GM19043 (cell line): ENCODE results near the gene HAND1.

ENCODE experiments used
- ATAC-seq: cut with Tn5 transposase; IDR thresholded peaks from one replicate; pipeline ENCODE4 v1.9.1; 2021; ENCODE audit warnings: low read depth; ENCODE audit not compliant: unreplicated experiment

Gene HAND1

DNA sequence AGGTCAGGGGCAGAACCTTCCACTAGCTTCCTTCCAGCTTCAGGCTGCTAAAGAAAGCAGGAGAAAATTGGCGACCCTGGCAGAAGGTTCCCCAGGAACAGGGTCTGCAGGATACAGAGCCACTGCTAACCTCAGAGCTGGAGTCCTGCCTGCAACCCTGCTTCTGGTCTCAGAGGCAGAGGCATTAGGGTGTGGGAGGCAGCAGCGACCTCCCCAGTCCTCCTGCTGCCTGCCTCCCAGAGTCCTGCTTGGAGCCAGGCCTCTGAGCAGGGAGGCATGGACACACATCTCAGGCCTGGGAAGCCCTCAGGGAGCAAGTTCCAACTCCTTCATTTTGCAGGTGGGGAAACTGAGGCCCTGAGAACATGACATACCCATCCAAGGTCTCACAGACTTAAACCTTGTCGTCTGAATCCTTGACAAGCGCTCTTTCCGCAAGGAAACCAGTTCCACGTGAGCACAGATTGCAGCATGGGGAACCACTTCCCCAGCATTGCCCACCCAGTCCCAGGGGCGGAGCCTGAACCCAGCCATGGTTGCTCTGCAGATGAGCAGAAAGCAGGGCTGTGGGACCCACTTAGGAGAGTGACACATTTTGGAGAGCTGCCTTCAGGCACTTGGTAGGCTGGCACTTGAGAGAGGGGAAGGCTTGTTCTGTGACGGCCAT is 28.2 kb upstream of the HAND1 start:
- no peak for ATAC-seq

DNA sequence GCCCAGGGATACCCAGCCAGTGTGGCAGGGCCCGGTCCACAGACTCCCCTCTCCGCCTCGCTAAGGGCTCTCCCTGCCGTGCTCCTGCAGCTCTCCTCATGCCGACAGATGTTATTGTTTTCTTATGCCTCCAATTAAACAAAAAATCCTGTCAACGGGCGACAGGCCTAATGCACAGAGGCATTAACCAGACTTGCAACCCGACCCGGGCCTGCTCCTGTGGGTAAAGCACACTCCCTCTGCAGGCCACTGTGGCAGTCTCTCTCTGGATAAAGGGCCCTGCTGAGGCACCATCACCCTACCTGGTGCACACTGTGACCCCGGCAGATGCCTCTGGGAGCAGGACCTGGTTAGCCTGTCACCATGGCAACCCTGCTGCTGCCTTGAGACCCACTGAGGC is 27.5 kb upstream of the HAND1 start:
- no peak for ATAC-seq

DNA sequence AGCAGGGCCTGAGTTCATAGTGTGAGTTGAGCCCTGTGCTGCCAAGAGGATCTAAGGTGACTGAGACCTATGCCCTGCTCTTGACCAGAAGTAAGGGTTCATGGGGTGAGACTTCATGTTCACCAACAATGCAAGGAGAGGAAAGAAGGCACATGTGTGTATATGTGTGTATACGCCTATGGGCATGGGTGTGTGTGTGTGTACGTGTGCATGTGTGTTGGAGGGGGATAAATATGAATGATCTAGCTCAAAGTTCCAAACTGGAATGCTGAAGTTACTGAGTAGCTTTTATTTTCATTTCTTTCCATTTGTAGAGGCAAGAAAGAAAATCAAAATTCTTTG is 25.6 kb upstream of the HAND1 start:
- no peak for ATAC-seq

DNA sequence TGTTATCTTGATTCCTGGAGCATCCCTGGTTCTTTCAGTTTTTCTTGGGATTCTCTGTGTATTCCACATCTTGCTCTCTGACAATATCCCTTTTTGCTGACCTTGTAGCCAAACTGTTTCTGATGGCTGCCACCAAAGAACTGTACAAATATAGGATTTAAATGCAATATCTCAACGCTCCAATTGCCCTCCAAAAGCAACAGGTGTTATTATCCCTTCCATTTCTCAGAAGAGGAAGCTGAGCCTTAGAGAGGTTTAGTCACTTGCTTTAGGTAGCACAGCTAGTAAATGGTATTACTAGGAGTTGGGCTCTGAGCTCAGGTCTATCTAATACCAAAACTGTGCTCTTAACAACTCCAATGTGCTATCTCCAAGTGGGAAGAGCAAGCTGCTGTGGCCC is 24.2 kb upstream of the HAND1 start:
- ATAC-seq: no peak

DNA sequence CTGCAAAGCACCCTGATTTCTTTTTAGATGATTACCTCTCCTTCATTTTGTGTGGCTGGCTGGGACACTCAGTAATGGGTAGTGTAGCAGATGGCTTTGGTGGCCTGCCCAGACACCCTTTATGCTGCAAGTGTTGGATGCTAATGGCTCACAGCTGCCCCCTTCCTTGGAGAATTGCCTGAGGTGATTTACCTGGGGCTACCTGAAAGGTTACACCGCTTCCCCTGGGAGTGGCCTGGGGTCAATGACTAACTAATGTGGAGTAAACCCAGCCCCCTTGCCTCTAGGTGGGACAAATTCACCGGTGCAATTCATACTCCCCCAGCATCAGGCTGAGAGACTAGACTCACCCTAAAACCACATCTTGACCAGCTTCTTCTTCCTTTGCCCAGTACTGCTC is 23.5 kb upstream of the HAND1 start:
- no peak for ATAC-seq

DNA sequence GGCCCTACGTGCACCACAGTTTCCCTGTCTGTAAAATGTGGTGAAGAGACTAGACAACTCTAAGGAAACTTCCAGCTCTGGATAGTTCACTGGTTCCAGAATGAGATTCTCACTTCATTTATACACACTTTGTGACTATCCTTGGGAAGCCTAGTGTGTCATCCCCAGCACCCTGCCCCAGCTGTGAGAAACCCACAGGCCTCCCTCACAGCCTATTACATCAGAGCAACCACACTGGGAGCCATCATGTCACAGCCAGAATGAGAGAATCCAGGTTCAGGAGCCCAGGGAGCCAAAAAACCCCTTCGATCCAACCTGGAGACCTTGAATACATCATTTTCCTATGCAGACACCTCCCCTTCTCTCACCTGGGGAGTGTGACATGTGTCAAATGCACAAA is 21.0 kb upstream of the HAND1 start:
- no peak for ATAC-seq

DNA sequence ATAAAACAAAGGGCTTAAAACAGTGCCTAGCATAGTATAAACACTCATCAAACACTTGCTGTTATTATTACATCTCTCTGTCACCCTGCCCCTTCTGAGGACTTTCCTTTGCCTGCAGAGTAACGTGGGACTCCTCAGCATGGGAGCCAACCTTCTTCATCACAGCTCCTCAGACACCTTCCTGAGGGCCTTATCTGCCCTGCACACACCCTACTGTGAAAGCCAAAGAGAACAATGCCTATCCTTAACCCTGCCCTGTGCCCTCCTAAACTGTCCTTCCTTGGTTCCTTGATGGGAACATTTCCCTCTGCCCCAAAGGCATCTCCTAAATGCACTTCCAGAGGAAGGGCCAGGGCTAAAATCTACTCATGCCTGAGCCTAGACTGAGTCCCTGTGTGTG is 20.6 kb upstream of the HAND1 start:
- ATAC-seq: no peak

DNA sequence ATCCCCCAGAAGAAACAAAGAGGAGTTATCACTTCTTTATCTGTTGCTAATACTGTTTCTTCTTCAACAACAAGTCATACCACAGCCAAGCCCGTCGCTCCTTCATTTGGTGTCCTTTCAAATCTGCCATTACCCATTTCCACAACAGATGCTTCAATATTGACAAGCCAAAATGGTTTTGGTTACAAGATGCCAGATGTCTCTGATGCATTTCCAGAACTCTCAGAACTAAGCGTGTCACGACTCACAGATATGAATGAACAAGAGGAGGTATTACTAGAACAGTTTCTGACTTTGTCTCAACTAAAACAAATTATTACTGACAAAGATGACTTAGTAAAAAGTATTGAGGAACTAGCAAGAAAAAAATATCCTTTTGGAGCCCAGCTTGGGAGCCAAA is 16.0 kb upstream of the HAND1 start:
- ATAC-seq: no peak

DNA sequence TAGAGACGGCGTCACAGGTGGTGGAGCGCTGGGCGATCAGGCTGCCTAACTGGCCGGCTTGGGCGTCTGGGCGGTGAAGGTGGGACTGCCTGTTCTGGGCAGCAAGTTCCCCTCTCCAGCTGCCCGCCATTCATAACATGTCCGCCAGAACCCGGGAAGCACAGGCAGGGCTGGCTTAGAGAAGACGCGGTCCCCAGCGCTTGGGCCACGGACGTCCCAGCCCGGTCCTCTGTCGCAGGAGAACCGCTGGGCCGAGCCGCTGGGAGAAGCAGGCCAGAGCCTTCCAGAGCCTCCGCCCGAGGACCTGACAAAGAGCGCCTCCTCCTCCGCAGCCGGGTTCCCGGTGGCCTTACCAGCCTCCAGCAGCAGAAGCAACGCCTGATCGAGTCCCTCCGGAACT is 15.2 kb upstream of the HAND1 start:
- no peak for ATAC-seq

DNA sequence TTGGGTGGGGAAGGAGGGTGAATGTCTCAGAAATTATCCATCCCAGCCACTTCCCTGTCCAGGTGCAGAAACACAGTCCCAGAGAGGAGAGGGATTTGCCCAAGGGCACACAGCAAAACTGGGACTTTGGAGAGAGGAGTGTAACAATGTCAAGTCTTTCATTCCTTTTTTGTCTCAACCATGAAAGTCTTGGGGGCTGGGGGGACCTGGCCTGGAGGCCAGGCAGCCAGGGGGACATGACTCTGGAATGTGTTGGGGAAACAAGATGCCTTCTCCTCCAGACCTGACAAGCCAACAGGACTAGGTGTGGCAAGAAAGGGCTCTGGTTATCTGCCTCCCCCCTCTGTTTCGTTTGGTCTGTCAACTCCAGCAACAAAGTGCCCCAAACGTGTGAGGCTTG is 13.9 kb upstream of the HAND1 start:
- no peak for ATAC-seq

DNA sequence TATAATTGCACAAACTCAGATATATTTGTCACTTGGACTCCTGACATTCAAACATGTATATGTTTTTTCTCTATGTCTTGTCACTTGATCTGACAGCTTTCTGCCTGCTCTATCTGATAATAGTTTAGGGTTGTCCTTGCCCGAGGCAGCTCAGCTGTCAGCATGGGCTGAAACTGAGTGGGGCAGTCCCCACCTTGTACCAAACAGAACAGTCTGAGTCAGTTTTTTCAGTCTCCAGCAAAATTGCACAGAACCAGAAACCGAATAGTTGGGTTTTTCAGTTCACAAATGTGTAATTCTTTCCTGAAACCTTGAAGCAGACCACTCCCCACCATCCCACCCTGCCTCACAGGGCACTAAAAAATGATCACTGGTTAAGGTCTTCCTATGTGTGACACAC is 9.5 kb upstream of the HAND1 start:
- ATAC-seq: peak; percentile 97

DNA sequence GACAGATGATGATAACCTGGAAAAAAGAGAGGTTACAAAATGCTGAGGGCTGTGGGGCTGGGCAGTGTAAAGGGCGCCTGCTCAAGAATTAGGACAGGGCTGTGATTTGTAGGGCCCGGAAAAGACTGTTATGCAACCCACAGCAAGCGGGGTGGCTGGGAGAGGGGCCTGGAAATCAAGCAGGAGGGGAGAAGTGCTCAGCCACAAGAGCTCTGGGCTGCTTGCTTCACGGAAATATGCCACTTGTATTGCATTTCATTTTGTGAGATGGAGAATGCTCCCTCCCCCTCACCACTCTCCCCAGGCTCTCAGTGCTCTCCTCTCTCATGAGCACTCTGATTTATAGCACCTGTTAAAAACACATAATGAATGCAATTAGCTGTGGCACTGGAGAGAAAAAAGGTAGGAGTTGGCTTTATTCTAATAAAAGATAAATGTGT is 8.4 kb upstream of the HAND1 start:
- ATAC-seq: no peak

DNA sequence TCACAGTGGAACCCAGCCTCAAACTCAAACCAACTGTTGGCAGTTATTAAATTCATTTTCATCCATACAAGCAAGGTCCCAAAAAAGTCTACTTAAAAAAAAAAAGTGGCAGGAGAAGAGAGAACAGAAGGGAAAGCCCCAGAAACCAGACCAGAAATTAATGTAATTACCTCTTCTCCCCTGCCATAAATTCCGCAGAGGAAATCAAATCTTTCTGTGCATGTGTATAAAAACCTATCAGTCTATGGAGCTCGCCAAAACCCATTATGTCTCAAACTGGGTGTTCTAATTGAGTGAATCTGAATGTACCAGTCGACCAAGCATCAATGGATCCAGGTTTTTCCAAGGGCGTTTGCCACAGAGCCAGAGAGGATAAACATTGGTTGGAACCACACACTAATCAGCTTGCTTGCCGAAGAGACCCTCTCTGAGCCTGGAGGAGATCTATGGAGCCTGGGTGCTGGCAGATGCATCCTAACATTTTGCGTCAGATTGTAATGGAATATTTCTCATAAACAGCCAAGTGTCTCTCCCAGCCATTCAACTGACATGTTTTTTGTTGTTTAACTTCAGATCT is 7.9 kb upstream of the HAND1 start:
- ATAC-seq: no peak

DNA sequence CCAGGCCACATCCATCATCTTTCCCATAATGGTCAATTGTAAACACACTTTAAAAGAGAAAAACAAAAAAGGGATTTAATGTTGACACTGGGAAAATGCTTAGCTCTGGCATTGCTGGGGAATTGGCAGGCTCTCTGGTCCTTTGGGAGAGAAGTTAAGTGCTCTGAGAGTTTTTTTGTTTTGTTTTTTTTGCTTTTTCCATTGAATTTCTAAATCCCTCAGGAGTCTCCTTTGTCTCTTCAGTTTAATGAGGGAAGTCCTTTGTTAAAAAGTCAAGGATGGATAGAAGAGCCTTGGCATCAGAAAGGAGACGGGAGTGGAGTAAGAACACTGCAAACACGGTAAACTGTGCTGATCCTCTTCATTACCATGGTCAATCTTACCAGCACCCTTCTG is 7.1 kb upstream of the HAND1 start:
- ATAC-seq: no peak

DNA sequence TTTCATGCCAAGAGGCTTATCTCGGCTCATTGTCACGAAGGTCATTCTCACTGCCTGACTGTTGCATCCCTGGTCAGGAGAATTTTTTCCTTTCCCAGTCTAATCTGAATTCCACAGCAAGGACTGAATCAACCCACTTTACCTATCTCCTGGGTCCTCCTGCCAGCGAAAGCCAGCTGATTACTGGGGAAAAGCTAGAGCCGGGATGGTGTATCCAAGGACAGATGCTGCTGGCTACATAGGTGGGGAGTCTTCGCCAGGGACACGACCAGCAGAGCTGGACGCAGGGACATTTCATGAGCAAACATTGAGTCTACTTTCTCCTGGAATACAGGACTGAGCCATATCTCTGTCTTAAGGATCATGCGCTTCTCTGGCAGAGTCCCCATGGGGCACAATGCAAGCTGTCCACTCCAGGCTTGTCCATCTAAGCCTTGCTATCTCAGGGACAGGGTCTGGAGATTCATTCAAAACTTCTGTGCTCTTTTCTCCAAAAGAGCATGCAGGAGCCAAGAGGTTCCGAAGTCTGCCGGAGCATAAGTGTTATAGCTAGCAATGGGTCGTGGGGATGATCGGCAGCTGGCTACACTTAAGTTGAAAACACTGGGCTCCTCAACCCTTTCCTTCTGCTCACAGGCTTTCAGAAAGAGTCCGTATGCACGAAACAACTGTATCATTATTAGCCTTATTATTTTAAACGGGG is 6.5 kb upstream of the HAND1 start:
- ATAC-seq: no peak

DNA sequence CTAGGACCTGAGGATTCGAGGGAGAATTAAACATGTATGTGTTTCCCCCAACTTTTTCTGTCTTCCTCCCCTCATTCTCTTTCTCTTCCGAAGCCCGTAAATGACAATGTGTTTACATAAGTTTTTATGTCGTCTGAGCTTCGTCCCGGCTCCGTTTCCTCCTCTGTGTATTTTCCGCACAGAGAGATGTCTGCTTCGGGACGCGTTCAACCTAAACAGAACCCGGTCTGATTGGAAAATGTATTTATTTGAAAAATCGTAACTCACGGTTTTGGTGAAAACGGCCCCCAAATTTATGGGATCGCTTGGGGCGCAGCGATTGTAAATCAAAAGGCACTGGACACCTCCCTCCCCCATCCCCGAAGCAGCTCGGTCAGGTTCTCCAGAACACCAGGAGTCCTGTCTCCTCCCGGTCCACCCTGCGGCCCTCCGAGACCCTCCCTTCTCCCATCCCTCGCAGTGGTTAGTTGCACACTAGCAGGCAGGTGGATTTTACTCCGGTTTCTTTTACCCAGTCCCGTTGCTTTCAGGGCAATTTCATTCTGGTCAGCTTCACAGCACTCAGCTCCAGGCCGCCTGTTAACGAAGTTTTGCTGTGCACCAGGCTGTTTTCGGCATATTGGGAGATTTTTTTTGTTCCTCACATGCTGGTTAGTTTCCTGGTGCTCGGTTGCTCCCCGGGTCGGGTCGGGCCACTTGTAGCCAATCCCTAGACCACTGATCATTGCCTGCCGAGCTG is 5.8 kb upstream of the HAND1 start:
- ATAC-seq: no peak

DNA sequence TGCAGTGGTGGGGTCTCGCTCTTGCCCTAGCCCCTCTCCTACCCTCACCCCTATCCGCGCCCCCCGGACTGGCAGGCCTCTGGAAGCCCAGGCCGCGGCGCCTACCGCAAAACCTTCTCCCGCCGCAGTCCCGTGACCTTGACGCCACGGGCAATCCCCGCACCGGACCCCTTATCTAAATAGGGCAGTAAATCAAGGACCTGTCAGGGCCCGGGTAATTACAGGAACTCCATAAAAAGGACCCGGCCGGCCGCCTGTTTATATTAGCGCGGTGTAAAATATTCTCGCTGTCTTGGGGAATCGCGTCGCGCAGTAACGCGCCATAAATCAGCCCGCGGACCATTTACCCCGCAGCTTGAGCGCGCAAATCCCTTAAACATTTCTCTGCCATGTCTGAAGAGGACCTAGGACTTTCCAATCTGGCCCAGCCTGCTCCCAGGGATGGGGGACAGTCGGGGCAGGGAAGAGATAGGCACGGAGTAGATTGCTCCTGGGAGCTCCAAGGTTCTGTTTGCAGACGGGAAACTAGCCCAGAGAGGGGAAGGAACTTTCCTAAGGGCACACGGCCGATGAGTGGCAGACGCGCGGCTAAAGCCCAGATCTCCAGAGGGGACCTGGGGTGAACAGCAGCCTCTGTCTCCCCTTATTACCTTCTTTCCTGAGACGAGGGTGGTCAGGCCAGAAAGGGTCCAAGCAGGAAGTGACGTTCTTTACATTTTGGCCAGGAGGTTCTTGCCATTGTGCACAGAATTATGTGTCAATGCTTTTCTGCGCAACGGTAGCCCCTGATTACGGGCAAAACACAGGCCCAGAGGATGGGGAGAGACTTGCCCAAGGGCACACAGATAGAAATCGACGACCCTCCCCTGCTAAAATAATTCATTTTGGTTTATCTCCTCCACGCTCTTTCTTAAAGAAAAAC is 4.8 kb upstream of the HAND1 start:
- no peak for ATAC-seq

DNA sequence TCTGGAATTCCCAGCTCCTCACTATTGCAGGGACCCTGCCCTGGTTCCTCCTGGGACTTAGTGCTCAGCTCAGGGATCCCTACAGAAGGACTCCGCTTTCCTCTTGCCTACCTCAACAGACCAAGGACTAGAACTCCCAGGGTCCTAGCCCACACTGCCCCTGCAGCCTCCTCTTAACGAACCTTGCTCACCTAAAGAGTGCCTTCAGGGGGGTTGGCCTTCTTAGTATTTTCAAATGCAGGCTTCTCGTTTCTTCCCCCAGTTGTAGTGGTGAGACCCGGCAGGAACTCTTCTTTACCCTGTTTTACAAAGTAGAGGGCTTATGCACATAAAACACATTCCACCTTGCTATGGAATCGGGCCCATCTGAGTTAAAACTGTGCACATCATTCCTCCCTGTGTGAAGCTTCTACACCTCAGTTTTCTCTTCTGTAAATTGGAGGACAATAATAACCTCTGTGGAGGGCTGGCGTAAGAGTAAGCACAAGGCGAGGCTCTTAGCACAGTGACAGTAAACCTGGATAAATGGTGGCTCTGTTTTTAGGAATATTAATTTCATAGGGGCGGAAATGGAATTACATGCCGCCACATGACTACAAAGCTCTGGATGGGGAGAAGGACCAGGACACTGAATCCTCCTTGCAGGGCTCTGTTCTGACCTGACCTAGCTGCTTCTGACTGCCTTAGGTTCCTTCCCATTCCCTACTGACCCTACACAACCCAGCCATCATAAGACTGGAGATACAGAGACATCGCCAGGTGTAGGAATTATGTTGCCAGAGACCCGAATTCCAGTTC is 3.8 kb upstream of the HAND1 start:
- no peak for ATAC-seq

DNA sequence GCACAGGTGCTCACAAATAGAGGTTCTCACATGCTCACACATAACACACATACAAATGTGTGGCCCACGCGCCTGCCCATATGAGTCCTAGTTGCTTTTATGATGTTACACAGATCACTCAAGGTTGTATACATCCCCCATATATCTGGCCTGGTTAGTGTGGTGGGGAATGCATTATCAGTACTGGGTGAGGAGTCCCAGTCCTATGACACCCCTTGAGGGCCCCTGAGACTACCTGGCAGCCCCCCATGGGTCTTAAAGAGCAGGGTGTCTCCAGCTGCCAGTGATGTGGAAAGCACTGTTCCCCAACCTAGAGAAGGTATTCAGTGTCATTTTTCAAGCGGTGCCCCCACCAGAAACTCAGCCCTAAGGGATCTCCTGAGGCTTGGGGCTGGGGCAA is 2.8 kb upstream of the HAND1 start:
- no peak for ATAC-seq
